GM18520 (cell line): Measurements from ENCODE around the gene PUM1.
"Not testable (repeated sequence)": the region's sequence is repeated elsewhere in the genome, so short reads cannot be mapped to it uniquely, and the experiment has no call there.

Source experiments
- ATAC-seq: cut with Tn5 transposase; IDR thresholded peaks from one replicate; pipeline ENCODE4 v1.9.1; 2021; ENCODE audit not compliant: unreplicated experiment

The PUM1 gene

GRCh38 chr1:31065310-31066217 is at the start of gene PUM1:
TSS of gene PUM1 (minus strand) at chr1:31065717. CDS start at chr1:31059566, 6,151 bp downstream.
- ATAC-seq = peak; percentile 81

- no peak for ATAC-seq
Observed at GRCh38 chr1:31112266-31112935, 46.9 kb upstream of the PUM1 start.

- no peak for ATAC-seq
Observed at GRCh38 chr1:31111290-31111951, 45.9 kb upstream of the PUM1 start.

GRCh38 chr1:31110846-31111245 is 45.3 kb upstream of the PUM1 start:
- ATAC-seq = no peak

- no peak for ATAC-seq
Observed at GRCh38 chr1:31108861-31109260, 43.3 kb upstream of the PUM1 start.

GRCh38 chr1:31105646-31106045 is 40.1 kb upstream of the PUM1 start:
- no peak for ATAC-seq

- ATAC-seq = no peak
Observed at GRCh38 chr1:31102501-31102950, 37.0 kb upstream of the PUM1 start.

- ATAC-seq = no peak
Observed at GRCh38 chr1:31101147-31101502, 35.6 kb upstream of the PUM1 start.

GRCh38 chr1:31099293-31100032 is 33.9 kb upstream of the PUM1 start:
- ATAC-seq = no peak

- ATAC-seq = no peak
Observed at GRCh38 chr1:31095985-31096384, 30.5 kb upstream of the PUM1 start.

GRCh38 chr1:31095298-31095981 is 29.9 kb upstream of the PUM1 start:
- no peak for ATAC-seq

- ATAC-seq = not testable (repeated sequence)
Observed at GRCh38 chr1:31088081-31088480, 22.6 kb upstream of the PUM1 start.

- no peak for ATAC-seq
Observed at GRCh38 chr1:31084782-31085569, 19.5 kb upstream of the PUM1 start.

- ATAC-seq = no peak
Observed at GRCh38 chr1:31082385-31082784, 16.9 kb upstream of the PUM1 start.

GRCh38 chr1:31073044-31073443 is 7.5 kb upstream of the PUM1 start:
- no peak for ATAC-seq

- no peak for ATAC-seq
Observed at GRCh38 chr1:31072304-31072746, 6.8 kb upstream of the PUM1 start.

- ATAC-seq = no peak
Observed at GRCh38 chr1:31069392-31069791, 3.9 kb upstream of the PUM1 start.

- ATAC-seq = no peak
Observed at GRCh38 chr1:31064718-31065309, 703 bp downstream of the PUM1 start.

GRCh38 chr1:31064111-31064717 is 1.3 kb downstream of the PUM1 start:
- no peak for ATAC-seq
